Panc1 (cell line): ENCODE measurements around the gene MNAT1.

Source experiments
- CTCF ChIP-seq: fragments of 450-650 bp; IDR thresholded peaks from 2 replicates; pipeline ENCODE4 v1.5.1; 2017; ENCODE audit warnings: mild to moderate bottlenecking
- POLR2AphosphoS5 ChIP-seq: IDR thresholded peaks from 2 replicates; pipeline ENCODE4 v1.6.1; 2012; ENCODE audit warnings: mild to moderate bottlenecking, low read depth, low read length, moderate library complexity
- REST ChIP-seq, 2 experiments: IDR thresholded peaks; 2 replicates each; pipeline ENCODE4 v1.6.1; 2011 to 2012; ENCODE audit warnings: low read depth in 2 of 2, control low read depth in 1 of 2, low read length in 1 of 2, mild to moderate bottlenecking in 1 of 2, moderate library complexity in 1 of 2; ENCODE audit not compliant: insufficient read depth in 1 of 2
- TCF7L2 ChIP-seq: IDR thresholded peaks from 2 replicates; pipeline ENCODE4 v1.6.1; 2011; ENCODE audit warnings: mild to moderate bottlenecking, low read depth, low read length, inconsistent platforms

GRCh38 chr14:60838601-60839000 is 104.0 kb downstream of the MNAT1 start:
- TF ChIP-seq CTCF (no peak), TCF7L2 (no peak), REST (IDR thresholded peaks at IDR 0.05; ENCODE audit: insufficient read depth in 1 of 2, low read depth in 2 of 2, low read length in 1 of 2) (no peak), POLR2AphosphoS5 (no peak)
